Measurements from ENCODE around the gene MSI2.

MSI2 gene

GRCh38 chr17:57365420-57365819 lies 109.1 kb downstream of the MSI2 start:
- Histone ChIP-seq H3K14ac (ENCODE audit: low read length) (no peak overlapping the region), H3K9ac (ENCODE audit: low read length) (no peak overlapping the region), H3K27me3 (ENCODE audit: insufficient read depth, low read length) (no peaks in the 10 kb centered on the region), H2AK5ac (ENCODE audit: low read length) (no peak overlapping the region), H4K12ac (ENCODE audit: low read depth, low read length) (no peak overlapping the region), H3K4me3 (ENCODE audit: low read depth, low read length) (no peak overlapping the region), H4K8ac (ENCODE audit: low read depth, low read length) (no peak overlapping the region), H3K27ac (ENCODE audit: low read depth, low read length) (no peak overlapping the region), H2BK120ac (ENCODE audit: insufficient read depth, low read length, poor library complexity) (no peak overlapping the region), H3K4ac (ENCODE audit: low read depth, low read length) (no peak overlapping the region), H3K23ac (ENCODE audit: low read length) (no peak overlapping the region), H3K18ac (ENCODE audit: low read length) (no peak overlapping the region), H3K4me1 (ENCODE audit: control insufficient read depth in 1 of 2, insufficient read depth in 2 of 2, low read length in 2 of 2) (peaks cover 12 to 14% of the 10 kb centered on the region in 2 experiments), H3K79me2 (ENCODE audit: control insufficient read depth, insufficient read depth, low read length, poor library complexity) (peaks cover 2% of the 10 kb centered on the region), H2BK5ac (ENCODE audit: low read depth, low read length, poor library complexity) (no peak overlapping the region), H2BK12ac (ENCODE audit: low read length) (no peak overlapping the region), H4K91ac (ENCODE audit: low read depth, low read length) (no peak overlapping the region), H3K4me2 (ENCODE audit: low read length) (no peak overlapping the region), H3K36me3 (ENCODE audit: control insufficient read depth in 1 of 2, insufficient read depth in 2 of 2, low read length in 2 of 2) (no peaks in the 10 kb centered on the region), H3K9me3 (ENCODE audit: insufficient read depth, low read depth, low read length) (no peaks in the 10 kb centered on the region), H3K79me1 (ENCODE audit: low read length) (no peaks in the 10 kb centered on the region), H2AFZ (ENCODE audit: insufficient read depth, low read length, poor library complexity) (no peak overlapping the region)
- no peak for DNase-seq
- WGBS (ENCODE audit: extremely low coverage, insufficient coverage, insufficient read length): no CpG with 5 or more reads among the region's 3 CpGs

DNA sequence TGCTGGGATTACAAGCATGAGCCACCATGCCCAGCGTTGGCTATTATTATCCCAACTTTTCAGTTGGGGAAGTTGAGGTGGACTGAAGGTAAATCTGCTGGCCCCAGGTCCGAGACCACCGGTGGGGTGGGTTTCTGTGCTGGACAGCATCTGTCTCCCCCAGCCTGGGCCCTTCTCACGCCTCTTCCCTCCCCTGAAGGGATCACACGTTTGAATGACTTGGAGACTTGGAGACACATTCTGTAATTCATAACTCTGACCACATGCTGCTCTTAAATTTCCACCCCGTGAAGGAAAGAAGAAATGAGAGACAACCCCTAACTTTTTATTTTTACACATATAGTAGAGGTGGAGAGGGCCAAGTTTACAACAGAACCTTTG lies 109.8 kb downstream of the MSI2 start:
- H3K9ac ChIP-seq (ENCODE audit: low read length): no peak overlapping the region
- H4K8ac ChIP-seq (ENCODE audit: low read depth, low read length): no peak overlapping the region
- H3K36me3 ChIP-seq (ENCODE audit: control insufficient read depth in 1 of 2, insufficient read depth in 2 of 2, low read length in 2 of 2): no peaks in the 10 kb centered on the region
- H4K12ac ChIP-seq (ENCODE audit: low read depth, low read length): no peak overlapping the region
- H3K4me1 ChIP-seq (ENCODE audit: control insufficient read depth in 1 of 2, insufficient read depth in 2 of 2, low read length in 2 of 2): peaks cover 14 to 16% of the 10 kb centered on the region in 2 experiments
- no peak overlapping the region for H3K14ac ChIP-seq (ENCODE audit: low read length)
- H3K79me2 ChIP-seq (ENCODE audit: control insufficient read depth, insufficient read depth, low read length, poor library complexity): peaks cover 2% of the 10 kb centered on the region
- H3K9me3 ChIP-seq (ENCODE audit: insufficient read depth, low read depth, low read length): no peaks in the 10 kb centered on the region
- no peaks in the 10 kb centered on the region for H3K27me3 ChIP-seq (ENCODE audit: insufficient read depth, low read length)
- no peak overlapping the region for H3K27ac ChIP-seq (ENCODE audit: low read depth, low read length)
- H3K18ac ChIP-seq (ENCODE audit: low read length): no peak overlapping the region
- no peak overlapping the region for H3K4ac ChIP-seq (ENCODE audit: low read depth, low read length)
- no peak for DNase-seq
- no peak overlapping the region for H2BK5ac ChIP-seq (ENCODE audit: low read depth, low read length, poor library complexity)
- no peak overlapping the region for H3K4me3 ChIP-seq (ENCODE audit: low read depth, low read length)
- H4K91ac ChIP-seq (ENCODE audit: low read depth, low read length): no peak overlapping the region
- no peak overlapping the region for H2AK5ac ChIP-seq (ENCODE audit: low read length)
- H3K4me2 ChIP-seq (ENCODE audit: low read length): no peak overlapping the region
- no peaks in the 10 kb centered on the region for H3K79me1 ChIP-seq (ENCODE audit: low read length)
- no peak overlapping the region for H2AFZ ChIP-seq (ENCODE audit: insufficient read depth, low read length, poor library complexity)
- no peak overlapping the region for H2BK12ac ChIP-seq (ENCODE audit: low read length)
- no peak overlapping the region for H2BK120ac ChIP-seq (ENCODE audit: insufficient read depth, low read length, poor library complexity)
- no CpG with 5 or more reads among the region's 6 CpGs for WGBS (ENCODE audit: extremely low coverage, insufficient coverage, insufficient read length)
- no peak overlapping the region for H3K23ac ChIP-seq (ENCODE audit: low read length)

DNA sequence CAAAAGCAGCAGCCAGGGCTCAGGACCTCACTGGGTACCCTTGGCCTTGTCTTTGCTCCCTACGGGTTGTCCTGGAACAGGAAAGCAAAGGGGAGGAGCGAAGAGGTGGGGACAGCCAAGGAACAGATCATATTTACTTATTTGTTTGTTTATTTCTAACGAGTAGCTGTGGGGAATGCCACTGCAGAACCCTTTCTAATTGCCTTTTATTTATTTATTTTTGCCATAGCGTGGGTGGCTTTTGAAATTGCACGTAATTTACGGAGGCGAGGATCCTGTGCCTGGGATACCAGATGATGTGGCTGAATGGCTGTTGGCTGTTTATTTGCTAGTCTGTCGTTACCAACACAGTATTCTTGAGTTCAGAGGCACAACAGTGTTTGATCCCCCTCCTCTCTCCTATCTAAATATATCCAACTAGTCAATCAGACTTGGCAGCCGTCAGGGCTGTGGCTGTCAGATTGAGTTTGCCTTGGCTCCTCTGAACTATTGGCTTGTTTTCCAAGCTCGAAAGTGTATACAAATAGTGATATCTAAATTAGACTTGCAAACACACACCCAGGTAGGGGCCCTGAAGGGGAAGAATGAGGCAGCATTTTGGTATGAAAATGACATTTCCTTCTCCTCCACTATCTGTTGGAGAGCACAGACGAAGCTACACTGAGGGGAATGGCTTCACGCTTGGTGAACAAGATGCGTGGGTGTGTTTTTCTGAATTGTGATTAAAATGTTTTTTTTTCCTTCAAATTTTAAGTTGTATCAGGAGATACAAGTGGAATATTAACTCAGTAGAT lies 110.4 kb downstream of the MSI2 start:
- Histone ChIP-seq H2AFZ (ENCODE audit: insufficient read depth, low read length, poor library complexity) (no peak overlapping the region), H3K27ac (ENCODE audit: low read depth, low read length) (no peak overlapping the region), H3K4me1 (ENCODE audit: control insufficient read depth in 1 of 2, insufficient read depth in 2 of 2, low read length in 2 of 2) (peaks cover 14 to 16% of the 10 kb centered on the region in 2 experiments), H4K8ac (ENCODE audit: low read depth, low read length) (no peak overlapping the region), H2BK12ac (ENCODE audit: low read length) (no peak overlapping the region), H3K4me3 (ENCODE audit: low read depth, low read length) (no peak overlapping the region), H2BK120ac (ENCODE audit: insufficient read depth, low read length, poor library complexity) (no peak overlapping the region), H2BK5ac (ENCODE audit: low read depth, low read length, poor library complexity) (no peak overlapping the region), H3K9me3 (ENCODE audit: insufficient read depth, low read depth, low read length) (no peaks in the 10 kb centered on the region), H3K27me3 (ENCODE audit: insufficient read depth, low read length) (no peaks in the 10 kb centered on the region), H3K79me1 (ENCODE audit: low read length) (no peaks in the 10 kb centered on the region), H4K12ac (ENCODE audit: low read depth, low read length) (no peak overlapping the region), H3K4ac (ENCODE audit: low read depth, low read length) (no peak overlapping the region), H3K36me3 (ENCODE audit: control insufficient read depth in 1 of 2, insufficient read depth in 2 of 2, low read length in 2 of 2) (no peaks in the 10 kb centered on the region), H3K14ac (ENCODE audit: low read length) (no peak overlapping the region), H3K18ac (ENCODE audit: low read length) (no peak overlapping the region), H3K4me2 (ENCODE audit: low read length) (no peak overlapping the region), H2AK5ac (ENCODE audit: low read length) (no peak overlapping the region), H3K23ac (ENCODE audit: low read length) (no peak overlapping the region), H3K9ac (ENCODE audit: low read length) (no peak overlapping the region), H3K79me2 (ENCODE audit: control insufficient read depth, insufficient read depth, low read length, poor library complexity) (peaks cover 2% of the 10 kb centered on the region), H4K91ac (ENCODE audit: low read depth, low read length) (no peak overlapping the region)
- DNase-seq: peak in 1 of 2 donors; percentile 68
- no CpG with 5 or more reads among the region's 13 CpGs for WGBS (ENCODE audit: extremely low coverage, insufficient coverage, insufficient read length)

DNA sequence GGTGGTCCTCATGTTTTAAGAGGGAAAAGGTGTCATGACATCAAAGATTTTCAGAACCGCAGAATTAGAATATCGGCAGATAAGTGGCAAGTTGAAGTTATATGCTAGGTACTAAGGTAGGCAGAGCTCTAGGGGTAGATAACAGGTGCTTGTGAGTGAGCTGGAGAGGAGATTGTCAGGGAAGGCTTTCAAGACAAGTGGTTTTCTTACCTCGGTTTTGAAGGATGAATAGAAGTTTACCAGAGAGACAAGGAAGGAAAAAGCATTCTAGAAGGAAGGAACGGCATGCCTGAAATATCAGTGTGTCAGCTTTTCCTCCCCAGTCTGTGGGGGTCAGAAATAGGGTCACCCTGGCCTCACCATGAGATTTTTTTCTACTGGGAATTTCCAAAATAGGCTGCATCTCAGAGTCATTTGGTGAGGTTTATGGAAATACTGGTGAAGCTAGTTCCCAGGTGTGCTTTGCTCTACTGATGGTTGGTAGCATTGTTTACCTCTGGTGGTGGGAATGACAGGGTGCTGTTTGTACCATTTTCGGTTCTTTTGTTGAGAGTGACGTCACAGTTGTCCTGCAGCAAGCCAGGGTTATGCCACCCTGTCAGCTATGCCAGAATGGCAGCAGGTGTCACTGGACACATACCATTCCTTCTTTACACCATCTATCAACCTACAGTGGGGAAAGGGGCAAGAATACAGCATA lies 112.5 kb downstream of the MSI2 start:
- Histone ChIP-seq H3K4me1 (ENCODE audit: control insufficient read depth in 1 of 2, insufficient read depth in 2 of 2, low read length in 2 of 2) (peaks cover 14 to 16% of the 10 kb centered on the region in 2 experiments), H3K79me1 (ENCODE audit: low read length) (no peaks in the 10 kb centered on the region), H4K8ac (ENCODE audit: low read depth, low read length) (no peak overlapping the region), H3K4me2 (ENCODE audit: low read length) (no peak overlapping the region), H3K79me2 (ENCODE audit: control insufficient read depth, insufficient read depth, low read length, poor library complexity) (peaks cover 2% of the 10 kb centered on the region), H2AK5ac (ENCODE audit: low read length) (no peak overlapping the region), H3K9ac (ENCODE audit: low read length) (no peak overlapping the region), H2AFZ (ENCODE audit: insufficient read depth, low read length, poor library complexity) (no peak overlapping the region), H3K36me3 (ENCODE audit: control insufficient read depth in 1 of 2, insufficient read depth in 2 of 2, low read length in 2 of 2) (no peaks in the 10 kb centered on the region), H3K9me3 (ENCODE audit: insufficient read depth, low read depth, low read length) (no peaks in the 10 kb centered on the region), H3K18ac (ENCODE audit: low read length) (no peak overlapping the region), H2BK12ac (ENCODE audit: low read length) (no peak overlapping the region), H2BK5ac (ENCODE audit: low read depth, low read length, poor library complexity) (no peak overlapping the region), H4K91ac (ENCODE audit: low read depth, low read length) (no peak overlapping the region), H3K14ac (ENCODE audit: low read length) (no peak overlapping the region), H3K27me3 (ENCODE audit: insufficient read depth, low read length) (no peaks in the 10 kb centered on the region), H3K23ac (ENCODE audit: low read length) (no peak overlapping the region), H3K4ac (ENCODE audit: low read depth, low read length) (no peak overlapping the region), H3K27ac (ENCODE audit: low read depth, low read length) (peak overlapping the region; percentile 80), H2BK120ac (ENCODE audit: insufficient read depth, low read length, poor library complexity) (no peak overlapping the region), H4K12ac (ENCODE audit: low read depth, low read length) (no peak overlapping the region), H3K4me3 (ENCODE audit: low read depth, low read length) (no peak overlapping the region)
- peak in 1 of 2 donors; percentile 32 for DNase-seq
- no CpG with 5 or more reads among the region's 6 CpGs for WGBS (ENCODE audit: extremely low coverage, insufficient coverage, insufficient read length)
